PC-3 (cell line): ENCODE results near the gene AJM1. TPM values are rescaled to one million over a fixed set of nuclear protein-coding genes. Genes with fewer than 3 reads are reported as not detected.
"Not testable (repeated sequence)": the region's sequence is repeated elsewhere in the genome, so short reads cannot be mapped to it uniquely, and the experiment has no call there.

Source experiments
- ATAC-seq: fragments of 200-7000 bp; cut with Tn5 transposase; 2 replicates; pipeline ENCODE4 v1.9.1; 2020; ENCODE audit warnings: mild to moderate bottlenecking, moderate library complexity
- BruUV-seq: library from RNA; stranded (reverse); fragments of 400-500 nt; replicated peaks from 2 replicates; lab custom pipeline; 2021; lab: Mats Ljungman, UMichigan
- CTCF ChIA-PET: fragments of 300-600 bp; sonication (Branson Sonifier 250); formaldehyde crosslinking; loops from one replicate; lab custom pipeline; 2022; ENCODE audit warnings: antibody characterized with exemption; lab: Charles Lee
- POLR2A ChIA-PET: fragments of 300-600 bp; sonication (Branson Sonifier 250); formaldehyde crosslinking; loops from one replicate; lab custom pipeline; 2022; ENCODE audit warnings: antibody characterized with exemption; ENCODE audit not compliant: unreplicated experiment; lab: Charles Lee
- DNase-seq: peaks from one replicate; pipeline ENCODE4 v3.0.0-alpha.2; 2015
- H2AFZ ChIP-seq: fragments of 300-600 bp; sonication (generic); 2 replicates; pipeline ENCODE4 v1.6.0; 2016; ENCODE audit warnings: antibody characterized with exemption, low read length
- H3F3A ChIP-seq: fragments of 300-600 bp; sonication (generic); one replicate; pipeline ENCODE4 v1.6.0; 2017; ENCODE audit warnings: antibody characterized with exemption, low read length, control low read depth, mild to moderate bottlenecking; ENCODE audit not compliant: unreplicated experiment
- H3K27ac ChIP-seq: fragments of 300-600 bp; sonication (generic); 2 replicates; pipeline ENCODE4 v1.5.1; 2016; ENCODE audit warnings: mild to moderate bottlenecking, low read length
- H3K27me3 ChIP-seq: fragments of 300-600 bp; sonication (generic); 2 replicates; pipeline ENCODE4 v1.6.1; 2016; ENCODE audit warnings: low read length, mixed read lengths
- H3K36me3 ChIP-seq: fragments of 300-600 bp; sonication (generic); 2 replicates; pipeline ENCODE4 v1.6.1; 2016; ENCODE audit warnings: low read depth, mixed run types, low read length, mixed read lengths
- H3K4me1 ChIP-seq: fragments of 300-600 bp; sonication (generic); 2 replicates; pipeline ENCODE4 v1.5.1; 2016; ENCODE audit warnings: low read length; ENCODE audit not compliant: insufficient read depth
- H3K4me2 ChIP-seq: fragments of 300-600 bp; sonication (generic); 2 replicates; pipeline ENCODE4 v1.6.0; 2016; ENCODE audit warnings: low read length
- H3K4me3 ChIP-seq: fragments of 300-600 bp; sonication (generic); 2 replicates; pipeline ENCODE4 v1.5.1; 2016; ENCODE audit warnings: mild to moderate bottlenecking, low read length, mixed read lengths
- H3K79me2 ChIP-seq: fragments of 300-600 bp; sonication (generic); 2 replicates; pipeline ENCODE4 v1.6.1; 2017; ENCODE audit warnings: low read length, mixed read lengths
- H3K9ac ChIP-seq: fragments of 300-600 bp; sonication (generic); 2 replicates; pipeline ENCODE4 v1.6.0; 2016; ENCODE audit warnings: mild to moderate bottlenecking, low read length
- H3K9me2 ChIP-seq: fragments of 300-600 bp; sonication (generic); replicated peaks from 2 replicates; pipeline ENCODE4 v1.6.1; 2016; ENCODE audit warnings: mixed run types, low read length, mixed read lengths
- H3K9me3 ChIP-seq: fragments of 300-600 bp; sonication (generic); 2 replicates; pipeline ENCODE4 v1.6.1; 2016; ENCODE audit warnings: low read length, mixed read lengths
- H4K20me1 ChIP-seq: fragments of 300-600 bp; sonication (generic); 2 replicates; pipeline ENCODE4 v1.6.1; 2016; ENCODE audit warnings: low read length, mixed read lengths
- CTCF ChIP-seq: fragments of 300-600 bp; sonication (generic); conservative IDR thresholded peaks from 2 replicates; pipeline ENCODE4 v1.5.1; 2017; ENCODE audit warnings: antibody characterized with exemption, low read depth, mild to moderate bottlenecking, low read length
- EZH2 ChIP-seq: fragments of 300-600 bp; sonication (generic); IDR thresholded peaks from one replicate; pipeline ENCODE4 v1.6.1; 2017; ENCODE audit warnings: antibody characterized with exemption, mild to moderate bottlenecking, low read length; ENCODE audit not compliant: unreplicated experiment
- EZH2phosphoT487 ChIP-seq: fragments of 300-600 bp; sonication (generic); IDR thresholded peaks from 2 replicates; pipeline ENCODE4 v1.6.1; 2018; ENCODE audit warnings: mild to moderate bottlenecking, antibody characterized with exemption, low read length, borderline replicate concordance
- intact Hi-C: fragments of 100-400 bp; cut with micrococcal nuclease; formaldehyde crosslinking; loops from 2 replicates; pipeline ENCODE4 v1.9.0; 2023
- total RNA-seq: library from RNA; depleted of rRNA; stranded (reverse); fragments of >200 nt; gene quantifications from 2 replicates; pipeline ENCODE4 v1.2.3, GENCODE V29; 2014

Gene AJM1
- total RNA-seq, 1 experiment from 2014 or later: 1.4 TPM

- DNase-seq: no peak
- no peak for ATAC-seq
- no peaks in the 10 kb centered on the region for H3K9me3 ChIP-seq
- H3K27ac ChIP-seq: no peak overlapping the region
- peaks cover 27% of the 10 kb centered on the region for H3K79me2 ChIP-seq
- H2AFZ ChIP-seq: no peak overlapping the region
- POLR2A ChIA-PET: no interaction called here
- no peak for TF ChIP-seq EZH2phosphoT487
- no peak for TF ChIP-seq EZH2
- no peak for TF ChIP-seq CTCF
- 0 out of 2 replicates have a peak, but pooled peaks cover 5% of the 10 kb centered on the region for H3K4me1 ChIP-seq
- H3K9me2 ChIP-seq: no peaks in the 10 kb centered on the region
- no TSS peak for BruUV-seq
- CTCF ChIA-PET: no interaction called here
- peaks cover 4% of the 10 kb centered on the region; the same call in 1 of the 2 replicates for H4K20me1 ChIP-seq
- H3K9ac ChIP-seq: peak overlapping the region; percentile 90; the same call in 1 of the 2 replicates
- peak overlapping the region; percentile 87 for H3K4me2 ChIP-seq
- no peaks in the 10 kb centered on the region for H3K27me3 ChIP-seq
- intact Hi-C loops: no loop called here
- peaks cover 15% of the 10 kb centered on the region for H3K36me3 ChIP-seq
- peak overlapping the region; percentile 86 for H3K4me3 ChIP-seq
- no peaks in the 10 kb centered on the region for H3F3A ChIP-seq
Measured at GRCh38 chr9:136865041-136865767, 22.9 kb downstream of the AJM1 start.

GRCh38 chr9:136865768-136866103 lies 23.5 kb downstream of the AJM1 start:
- intact Hi-C loops: no loop called here

GRCh38 chr9:136866898-136867421 lies 24.7 kb downstream of the AJM1 start:
- POLR2A ChIA-PET, H2AFZ ChIP-seq, BruUV-seq, ATAC-seq, CTCF ChIA-PET, H3K9me2 ChIP-seq, H3F3A ChIP-seq, DNase-seq, intact Hi-C loops, H3K9me3 ChIP-seq, H3K27me3 ChIP-seq, H4K20me1 ChIP-seq, H3K4me1 ChIP-seq, H3K27ac ChIP-seq: not testable (repeated sequence)
- Histone ChIP-seq H3K4me3 (0 out of 2 replicates have a peak overlapping the region, but pooled peaks have one; percentile 53), H3K4me2 (peak overlapping the region; percentile 64), H3K36me3 (peaks cover 15% of the 10 kb centered on the region), H3K79me2 (peaks cover 27% of the 10 kb centered on the region), H3K9ac (peak overlapping the region; percentile 62; the same call in 1 of the 2 replicates)

More at GRCh38 chr9:136865768-136866103, 23.5 kb downstream of the AJM1 start:
- BruUV-seq: no TSS peak
- Histone ChIP-seq H3K9ac (peak overlapping the region; percentile 90), H3K4me1 (0 out of 2 replicates have a peak, but pooled peaks cover 5% of the 10 kb centered on the region), H3K4me3 (peak overlapping the region; percentile 86), H3K36me3 (peaks cover 15% of the 10 kb centered on the region), H3K9me2 (no peaks in the 10 kb centered on the region), H3K79me2 (peaks cover 27% of the 10 kb centered on the region), H3K27ac (no peak overlapping the region), H2AFZ (no peak overlapping the region), H3K27me3 (no peaks in the 10 kb centered on the region), H3K9me3 (no peaks in the 10 kb centered on the region), H3F3A (no peaks in the 10 kb centered on the region), H3K4me2 (peak overlapping the region; percentile 87), H4K20me1 (peaks cover 4% of the 10 kb centered on the region; the same call in 1 of the 2 replicates)
- ATAC-seq (peak; percentile 7), DNase-seq (no peak)
- ChIA-PET POLR2A (no interaction called here), CTCF (no interaction called here)
- TF ChIP-seq CTCF (no peak), EZH2 (no peak), EZH2phosphoT487 (no peak)
